GM19025 (cell line): ENCODE data around the gene TNRC6C.
A peak's percentile ranks its signal among the peaks of the same experiment; 100 is the strongest.

Experiments used
- ATAC-seq: cut with Tn5 transposase; IDR thresholded peaks from one replicate; pipeline ENCODE4 v1.9.1; 2021; ENCODE audit warnings: mild to moderate bottlenecking, low read depth, moderate library complexity; ENCODE audit not compliant: unreplicated experiment

Gene TNRC6C

GRCh38 chr17:78006338-78006737, 47.8 kb downstream of the TNRC6C start:
- no peak for ATAC-seq

GRCh38 chr17:78007647-78008046, 49.1 kb downstream of the TNRC6C start:
- no peak for ATAC-seq

GRCh38 chr17:78010759-78011158, 52.3 kb downstream of the TNRC6C start:
- no peak for ATAC-seq

- no peak for ATAC-seq
Observed at GRCh38 chr17:78012428-78012827, 53.9 kb downstream of the TNRC6C start.

GRCh38 chr17:78013683-78014467, 55.4 kb downstream of the TNRC6C start:
- ATAC-seq = no peak

- ATAC-seq = no peak
Observed at GRCh38 chr17:78014646-78015045, 56.1 kb downstream of the TNRC6C start.

- ATAC-seq = no peak
Observed at GRCh38 chr17:78016852-78017251, 58.3 kb downstream of the TNRC6C start.

GRCh38 chr17:78019367-78019975, 61.0 kb downstream of the TNRC6C start:
- no peak for ATAC-seq

- peak; percentile 52 for ATAC-seq
Observed at GRCh38 chr17:78019976-78020716, 61.6 kb downstream of the TNRC6C start.

GRCh38 chr17:78020717-78021108, 62.2 kb downstream of the TNRC6C start:
- no peak for ATAC-seq

- no peak for ATAC-seq
Observed at GRCh38 chr17:78022425-78022824, 63.9 kb downstream of the TNRC6C start.

- no peak for ATAC-seq
Observed at GRCh38 chr17:78023042-78023441, 64.5 kb downstream of the TNRC6C start.

GRCh38 chr17:78026381-78026780, 67.9 kb downstream of the TNRC6C start:
- no peak for ATAC-seq

- no peak for ATAC-seq
Observed at GRCh38 chr17:78027121-78027520, 68.6 kb downstream of the TNRC6C start.

- ATAC-seq = no peak
Observed at GRCh38 chr17:78029697-78030096, 71.2 kb downstream of the TNRC6C start.

GRCh38 chr17:78031435-78031834, 72.9 kb downstream of the TNRC6C start:
- ATAC-seq = no peak

GRCh38 chr17:78032166-78032565, 73.7 kb downstream of the TNRC6C start:
- no peak for ATAC-seq

- no peak for ATAC-seq
Observed at GRCh38 chr17:78034429-78035091, 76.1 kb downstream of the TNRC6C start.

- no peak for ATAC-seq
Observed at GRCh38 chr17:78037280-78037679, 78.8 kb downstream of the TNRC6C start.

GRCh38 chr17:78038748-78039288, 80.3 kb downstream of the TNRC6C start:
- ATAC-seq = no peak

- ATAC-seq = no peak
Observed at GRCh38 chr17:78039581-78039980, 81.1 kb downstream of the TNRC6C start.
